HTERT RPE-1 (cell line): ENCODE measurements around the gene TNFRSF19.

Experiments
- in situ Hi-C: fragments of 300-500 bp; cut with MboI; formaldehyde crosslinking; loops from 4 replicates; pipeline ENCODE4 v1.14.3; 2020; ENCODE audit warnings: low sequenced_read_pairs

Gene TNFRSF19

DNA sequence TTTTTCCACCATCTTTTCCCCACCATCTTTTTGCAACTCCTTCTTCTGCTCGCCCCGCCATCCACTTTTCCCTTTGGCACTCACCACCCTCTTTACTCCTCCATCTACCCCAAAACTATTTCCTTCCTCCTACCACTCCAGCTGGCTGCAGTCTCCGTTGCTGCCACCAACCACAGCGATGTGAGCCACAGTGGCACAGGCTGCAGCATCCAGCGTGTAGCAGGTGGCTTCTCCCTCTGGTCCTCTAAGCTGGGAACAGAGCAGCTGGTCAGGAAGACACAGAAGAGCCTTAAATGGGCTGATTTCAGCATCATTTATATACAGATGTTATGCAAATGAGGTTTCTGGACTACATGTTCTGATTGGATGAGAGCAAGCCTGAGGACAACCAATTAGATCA is 144.5 kb downstream of the TNFRSF19 start:
- in situ Hi-C loops: no loop called here

DNA sequence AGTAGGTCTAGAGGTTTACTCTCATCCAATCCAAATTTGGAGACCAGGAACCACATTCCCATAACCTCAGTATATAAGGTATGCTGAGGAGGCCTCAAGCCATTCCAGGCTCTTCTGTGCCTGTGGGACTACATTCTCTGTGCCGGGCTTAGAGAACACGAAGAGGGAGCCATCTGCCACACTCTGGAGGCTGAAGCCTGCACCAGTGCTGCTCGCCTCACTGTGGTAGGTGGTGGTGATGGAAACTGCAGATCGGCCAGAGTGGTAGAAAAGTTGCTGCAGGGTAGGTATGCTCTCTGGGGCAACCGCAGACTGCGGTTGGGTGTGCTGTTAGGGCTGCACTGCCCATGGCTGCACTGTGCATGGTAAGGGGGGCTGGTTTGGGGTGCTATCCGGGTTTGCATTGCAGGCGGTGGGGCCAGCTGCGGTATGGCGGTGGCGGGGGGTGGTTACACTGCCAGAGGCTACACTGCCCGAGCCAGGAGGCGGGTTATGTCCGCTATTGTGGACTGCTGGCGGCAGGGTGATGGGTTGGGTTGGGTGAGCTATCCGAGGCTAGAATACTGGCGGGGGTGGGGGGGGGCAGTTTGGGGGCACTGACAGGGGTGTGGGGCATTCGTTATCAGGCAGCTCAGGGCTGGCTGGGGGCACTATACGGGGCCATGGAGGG is 145.0 kb downstream of the TNFRSF19 start:
- in situ Hi-C loops: no loop called here

DNA sequence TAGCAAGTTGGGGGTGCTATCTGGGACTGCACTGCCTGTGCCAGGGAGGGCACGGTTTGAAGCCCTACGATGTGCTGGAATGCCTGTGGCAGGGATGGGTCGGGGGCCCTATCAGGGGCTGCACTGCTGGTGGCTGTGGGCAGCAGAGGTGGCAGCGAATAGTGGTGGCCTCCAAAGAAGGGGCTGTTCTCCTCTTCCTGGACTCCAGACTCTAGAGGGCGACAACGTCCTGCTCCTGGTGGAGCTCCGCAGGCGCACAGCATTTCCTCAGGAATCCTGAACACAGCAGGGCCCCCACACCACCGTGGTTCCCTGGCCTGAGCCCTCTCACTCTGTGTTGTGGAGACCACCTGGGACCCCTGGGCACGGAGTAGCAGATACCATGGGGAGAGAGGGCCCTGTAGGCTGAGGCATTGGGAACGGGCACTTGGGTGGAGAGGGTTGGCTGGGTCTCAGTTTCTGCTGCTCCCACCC is 145.6 kb downstream of the TNFRSF19 start:
- in situ Hi-C loops: no loop called here

DNA sequence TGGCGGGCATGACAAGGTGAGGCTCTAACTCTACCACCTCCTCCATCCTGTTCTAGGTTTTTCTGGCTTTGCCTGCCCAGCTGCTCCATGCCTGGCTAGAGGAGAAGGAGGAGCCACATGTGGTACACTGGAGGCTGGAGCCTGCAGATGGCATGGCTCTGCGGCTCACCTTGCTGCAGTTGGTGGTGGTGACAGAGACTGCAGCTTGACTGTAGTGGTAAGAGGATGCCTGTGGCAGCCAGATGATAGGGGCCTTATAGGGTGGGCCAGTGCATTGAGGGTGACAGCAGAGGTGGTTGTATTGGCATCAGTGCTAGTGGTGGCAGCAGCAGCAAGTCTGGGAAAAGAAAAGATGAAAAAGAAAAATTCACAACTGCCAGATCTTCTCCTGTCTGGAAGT is 146.2 kb downstream of the TNFRSF19 start:
- in situ Hi-C loops: no loop called here

DNA sequence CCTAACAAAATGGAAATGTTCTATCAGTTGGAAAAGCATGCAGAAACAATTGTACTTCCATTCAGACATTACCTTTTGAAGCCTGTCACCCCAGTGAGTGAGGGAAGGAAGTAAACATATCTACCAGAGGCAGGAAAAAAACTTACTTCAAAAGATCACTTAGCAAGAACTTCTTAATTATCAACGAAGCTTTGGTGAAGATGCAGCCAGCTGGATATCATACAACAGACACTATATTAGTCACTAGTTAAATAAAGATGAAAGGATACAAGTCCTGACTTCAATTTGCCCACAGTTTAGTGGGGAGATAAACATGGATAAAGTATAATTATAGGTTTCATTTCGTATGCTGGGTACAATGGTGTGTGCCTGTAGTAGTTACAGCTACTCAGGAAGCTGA is 148.8 kb downstream of the TNFRSF19 start:
- in situ Hi-C loops: no loop called here

DNA sequence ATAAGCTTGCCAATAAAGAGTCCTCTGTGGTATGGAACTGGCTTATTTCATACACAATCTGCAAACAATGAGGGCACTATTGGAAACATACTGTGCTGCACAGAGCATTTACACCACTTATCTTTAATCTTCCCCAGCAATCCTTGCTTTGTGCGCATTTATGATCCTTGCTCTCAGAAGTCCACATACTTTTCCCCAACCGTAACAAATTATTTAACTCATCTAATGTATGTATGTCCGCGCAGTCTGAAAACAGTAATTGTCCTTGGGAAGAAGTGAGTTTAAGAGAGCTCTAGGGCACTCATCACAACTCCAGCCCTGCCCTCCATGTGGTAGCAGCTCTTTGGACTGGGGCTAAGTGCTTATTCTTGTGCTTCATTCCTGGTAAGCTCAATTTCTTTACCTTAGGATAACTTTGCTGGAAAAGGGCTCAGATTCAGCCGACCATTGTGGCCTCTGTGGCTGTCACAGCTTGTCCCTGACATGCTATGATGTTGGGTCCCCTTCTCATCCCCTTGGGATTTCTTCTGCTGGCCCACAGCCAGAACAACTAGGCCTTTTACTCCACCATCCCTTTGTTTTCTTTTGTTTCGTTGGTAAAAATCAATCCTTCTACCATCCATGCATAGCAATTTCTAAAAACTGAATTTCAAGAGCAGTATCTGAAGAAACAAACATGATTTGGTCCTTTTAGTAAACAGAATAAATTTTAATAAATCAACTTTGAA is 152.7 kb downstream of the TNFRSF19 start:
- in situ Hi-C loops: no loop called here

DNA sequence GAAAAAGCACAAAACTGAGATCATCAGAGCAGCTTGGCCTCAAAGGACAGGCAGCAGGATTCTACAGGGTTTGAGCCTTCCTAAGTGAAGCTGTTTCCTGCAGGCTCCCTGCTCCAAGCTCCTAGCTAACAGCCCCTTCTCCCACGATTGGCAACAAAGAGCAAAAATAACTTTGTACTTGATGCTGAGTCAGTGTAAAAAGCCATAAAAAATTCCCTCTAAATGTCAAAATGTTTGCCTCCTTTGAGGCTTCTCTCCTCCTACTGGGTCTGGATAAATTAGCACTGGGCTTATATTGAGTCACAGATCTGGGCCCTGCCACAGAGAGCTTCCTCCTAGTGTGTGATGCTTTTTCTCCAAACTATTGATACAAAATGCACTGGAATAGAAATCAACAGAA is 153.3 kb downstream of the TNFRSF19 start:
- in situ Hi-C loops: no loop called here

DNA sequence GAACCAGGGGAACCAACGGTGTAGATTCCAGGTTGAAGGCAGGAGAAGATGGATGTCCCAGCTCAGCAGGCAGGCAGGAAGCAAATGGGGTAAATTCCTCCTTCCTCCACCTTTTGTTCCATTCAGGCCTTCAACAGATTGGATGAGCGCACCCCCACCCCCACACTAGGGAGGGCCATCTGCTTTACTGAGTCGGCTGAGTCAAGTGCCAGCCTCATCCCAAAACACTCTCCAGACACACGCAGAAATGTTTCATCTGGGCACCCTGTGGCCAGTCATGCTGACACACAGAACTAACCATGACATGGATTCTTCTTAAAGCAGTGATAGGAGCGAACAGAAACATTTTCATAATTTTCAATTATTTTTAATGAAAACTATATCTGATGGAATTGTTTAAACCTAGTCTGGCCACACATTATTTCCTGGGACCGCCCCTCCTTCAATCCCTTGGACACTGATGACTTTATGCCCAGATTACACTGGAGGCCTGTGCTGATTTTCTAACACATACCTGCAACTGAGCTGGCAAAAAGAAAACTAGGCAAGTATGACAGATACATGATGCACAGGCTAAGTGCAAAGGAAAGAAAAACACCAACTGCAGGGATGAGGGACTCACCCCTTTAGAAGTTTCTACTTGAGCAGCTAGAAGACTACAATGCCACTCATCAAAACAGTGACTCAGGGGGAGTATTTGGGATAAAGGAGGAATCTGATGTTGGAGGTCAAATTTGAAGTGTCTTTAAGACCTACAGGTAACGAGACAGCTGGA is 154.2 kb downstream of the TNFRSF19 start:
- in situ Hi-C loops: no loop called here
